ENCODE measurements around the gene SNAPC3.
"Not testable (repeated sequence)": the region's sequence is repeated elsewhere in the genome, so short reads cannot be mapped to it uniquely, and the experiment has no call there.

Gene SNAPC3

DNA sequence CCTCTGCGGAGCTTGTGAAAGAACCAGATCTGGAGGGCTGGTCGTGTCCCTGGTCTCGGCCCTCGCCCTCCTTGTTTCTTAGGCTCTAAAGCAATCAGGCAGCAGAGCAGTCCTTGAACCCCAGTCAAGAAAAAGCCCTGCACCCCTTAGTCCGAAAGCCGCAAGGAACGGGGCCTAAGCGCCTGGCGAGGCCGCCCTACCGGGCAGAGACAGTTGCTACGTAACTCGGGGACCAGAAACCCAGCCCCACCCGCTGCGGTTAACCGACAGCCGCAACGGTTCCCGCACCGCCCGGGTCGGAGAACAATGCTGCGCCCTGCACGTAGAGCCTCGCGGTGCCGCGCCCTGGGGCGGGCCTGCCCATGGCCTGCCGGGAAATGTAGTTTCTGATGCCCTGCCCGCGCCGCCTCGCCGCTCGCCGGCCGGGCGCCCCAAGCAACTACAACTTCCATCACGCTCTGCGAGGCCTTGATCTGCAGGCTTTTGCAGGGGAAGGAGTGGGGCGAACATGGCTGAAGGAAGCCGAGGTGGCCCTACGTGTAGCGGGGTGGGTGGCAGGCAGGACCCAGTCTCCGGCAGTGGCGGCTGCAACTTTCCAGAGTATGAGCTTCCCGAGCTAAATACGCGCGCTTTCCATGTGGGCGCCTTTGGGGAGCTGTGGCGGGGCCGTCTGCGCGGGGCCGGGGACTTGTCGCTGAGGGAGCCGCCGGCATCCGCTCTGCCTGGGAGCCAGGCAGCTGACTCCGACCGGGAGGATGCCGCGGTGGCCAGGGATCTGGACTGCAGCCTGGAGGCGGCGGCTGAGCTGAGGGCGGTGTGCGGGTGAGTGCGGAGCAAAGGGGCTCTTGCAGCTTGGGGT lies at the start of gene SNAPC3:
SNAPC3 (plus strand) TSS at position 505 of the 859 bp plus-strand sequence; CDS start at position 509, 4 bp downstream.
- H3K36me3 ChIP-seq (ENCODE audit: control insufficient read depth, insufficient read depth, low read length) = peaks cover 6% of the 10 kb centered on the region; the same call in 1 of the 2 replicates
- H3K9me3 ChIP-seq (ENCODE audit: control insufficient read depth, insufficient read depth, low read length) = no peaks in the 10 kb centered on the region; the same call in 1 of the 2 replicates
- no peaks in the 10 kb centered on the region; the same call in 1 of the 2 replicates for H3K4me1 ChIP-seq (ENCODE audit: control insufficient read depth, insufficient read depth, low read length)
- peak; percentile 88 for DNase-seq (ENCODE audit: low read depth, low spot score)
- no CpG with 5 or more reads among the region's 70 CpGs for WGBS (ENCODE audit: insufficient coverage, insufficient read length)
- peak within 1 kb of the TSS; percentile 92 for H3K4me3 ChIP-seq (ENCODE audit: low read length)
- no peaks in the 10 kb centered on the region for H3K27me3 ChIP-seq (ENCODE audit: control insufficient read depth, insufficient read depth, low read length)
- no peak within 1 kb of the TSS for H3K27ac ChIP-seq (ENCODE audit: low read length)

DNA sequence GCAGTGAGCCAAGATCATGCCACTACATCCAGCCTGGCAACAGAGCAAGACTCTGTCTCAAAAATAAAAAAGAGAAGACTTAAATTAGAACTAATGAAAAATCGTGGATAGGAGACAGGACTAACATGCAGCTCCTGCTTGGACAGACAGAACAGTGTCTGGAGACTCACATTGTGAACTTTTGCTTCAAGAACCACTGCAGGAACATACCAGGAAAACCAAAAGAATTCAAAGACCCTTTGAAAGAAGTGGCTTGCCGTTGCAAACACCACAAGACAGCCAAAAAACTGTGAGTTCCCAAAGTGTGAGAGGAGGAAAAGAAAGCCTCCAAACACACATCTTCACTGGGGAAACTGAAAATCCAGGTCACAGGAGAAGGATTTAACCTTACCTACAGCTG lies 48.8 kb upstream of the SNAPC3 start:
- Histone ChIP-seq H3K9me3 (ENCODE audit: control insufficient read depth, insufficient read depth, low read length) (no peaks in the 10 kb centered on the region), H3K4me3 (ENCODE audit: low read length) (no peak overlapping the region), H3K27me3 (ENCODE audit: control insufficient read depth, insufficient read depth, low read length) (no peaks in the 10 kb centered on the region), H3K36me3 (ENCODE audit: control insufficient read depth, insufficient read depth, low read length) (no peaks in the 10 kb centered on the region), H3K4me1 (ENCODE audit: control insufficient read depth, insufficient read depth, low read length) (no peaks in the 10 kb centered on the region), H3K27ac (ENCODE audit: low read length) (no peak overlapping the region)
- no peak for DNase-seq (ENCODE audit: low read depth, low spot score)
- WGBS (ENCODE audit: insufficient coverage, insufficient read length) = no CpG with 5 or more reads among the region's 2 CpGs

DNA sequence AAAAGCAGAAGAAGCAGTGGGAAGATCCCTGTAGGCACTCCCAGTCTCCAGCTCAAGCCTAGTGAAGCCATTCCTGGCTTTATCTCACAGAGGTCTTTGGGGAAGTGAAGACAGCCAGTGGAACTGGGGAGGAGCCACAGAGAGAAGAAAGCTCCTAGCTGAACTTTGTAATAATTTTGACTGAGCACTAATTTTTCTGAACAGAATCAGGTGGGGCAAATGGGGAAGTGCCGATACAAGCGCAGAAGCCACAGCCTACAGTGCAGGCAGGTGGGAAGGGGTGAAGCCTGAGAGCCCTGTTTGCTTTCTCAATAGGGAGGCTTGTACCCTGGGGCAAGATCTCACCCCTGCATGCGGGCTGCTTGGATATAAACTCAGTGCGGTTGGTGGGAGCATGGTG lies 48.4 kb upstream of the SNAPC3 start:
- no peak for DNase-seq (ENCODE audit: low read depth, low spot score)

DNA sequence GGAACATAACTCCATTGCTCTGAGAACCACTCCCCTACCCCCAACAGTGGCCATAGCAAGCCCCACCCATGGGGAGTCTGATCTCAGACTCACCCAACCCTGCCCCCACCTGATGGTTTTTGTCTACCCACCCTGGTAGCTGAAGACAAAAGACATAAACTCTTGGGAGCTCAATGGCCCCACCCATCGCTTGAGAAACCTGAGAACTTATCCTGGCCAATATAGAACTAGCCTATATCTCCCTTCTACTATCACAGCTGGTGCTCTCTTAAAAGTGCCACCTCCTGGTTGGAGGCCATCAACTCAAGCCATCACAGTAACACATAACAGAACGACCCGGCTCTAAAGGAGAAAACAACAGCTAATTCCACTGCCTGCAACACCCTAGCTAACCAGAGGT lies 47.9 kb upstream of the SNAPC3 start:
- no peak for DNase-seq (ENCODE audit: low read depth, low spot score)
- H3K9me3 ChIP-seq (ENCODE audit: control insufficient read depth, insufficient read depth, low read length) = no peaks in the 10 kb centered on the region
- WGBS (ENCODE audit: insufficient coverage, insufficient read length) = no CpG with 5 or more reads among the region's 3 CpGs
- H3K4me1 ChIP-seq (ENCODE audit: control insufficient read depth, insufficient read depth, low read length) = no peaks in the 10 kb centered on the region
- no peaks in the 10 kb centered on the region for H3K36me3 ChIP-seq (ENCODE audit: control insufficient read depth, insufficient read depth, low read length)
- H3K4me3 ChIP-seq (ENCODE audit: low read length) = no peak overlapping the region
- H3K27me3 ChIP-seq (ENCODE audit: control insufficient read depth, insufficient read depth, low read length) = no peaks in the 10 kb centered on the region
- H3K27ac ChIP-seq (ENCODE audit: low read length) = no peak overlapping the region

More for the DNA sequence above, 48.4 kb upstream of the SNAPC3 start:
- H3K4me1 ChIP-seq (ENCODE audit: control insufficient read depth, insufficient read depth, low read length) = no peaks in the 10 kb centered on the region
- WGBS (ENCODE audit: insufficient coverage, insufficient read length) = no CpG with 5 or more reads among the region's 4 CpGs
- H3K27me3 ChIP-seq (ENCODE audit: control insufficient read depth, insufficient read depth, low read length) = no peaks in the 10 kb centered on the region
- H3K4me3 ChIP-seq (ENCODE audit: low read length) = no peak overlapping the region
- H3K27ac ChIP-seq (ENCODE audit: low read length) = no peak overlapping the region
- H3K9me3 ChIP-seq (ENCODE audit: control insufficient read depth, insufficient read depth, low read length) = no peaks in the 10 kb centered on the region
- no peaks in the 10 kb centered on the region for H3K36me3 ChIP-seq (ENCODE audit: control insufficient read depth, insufficient read depth, low read length)

DNA sequence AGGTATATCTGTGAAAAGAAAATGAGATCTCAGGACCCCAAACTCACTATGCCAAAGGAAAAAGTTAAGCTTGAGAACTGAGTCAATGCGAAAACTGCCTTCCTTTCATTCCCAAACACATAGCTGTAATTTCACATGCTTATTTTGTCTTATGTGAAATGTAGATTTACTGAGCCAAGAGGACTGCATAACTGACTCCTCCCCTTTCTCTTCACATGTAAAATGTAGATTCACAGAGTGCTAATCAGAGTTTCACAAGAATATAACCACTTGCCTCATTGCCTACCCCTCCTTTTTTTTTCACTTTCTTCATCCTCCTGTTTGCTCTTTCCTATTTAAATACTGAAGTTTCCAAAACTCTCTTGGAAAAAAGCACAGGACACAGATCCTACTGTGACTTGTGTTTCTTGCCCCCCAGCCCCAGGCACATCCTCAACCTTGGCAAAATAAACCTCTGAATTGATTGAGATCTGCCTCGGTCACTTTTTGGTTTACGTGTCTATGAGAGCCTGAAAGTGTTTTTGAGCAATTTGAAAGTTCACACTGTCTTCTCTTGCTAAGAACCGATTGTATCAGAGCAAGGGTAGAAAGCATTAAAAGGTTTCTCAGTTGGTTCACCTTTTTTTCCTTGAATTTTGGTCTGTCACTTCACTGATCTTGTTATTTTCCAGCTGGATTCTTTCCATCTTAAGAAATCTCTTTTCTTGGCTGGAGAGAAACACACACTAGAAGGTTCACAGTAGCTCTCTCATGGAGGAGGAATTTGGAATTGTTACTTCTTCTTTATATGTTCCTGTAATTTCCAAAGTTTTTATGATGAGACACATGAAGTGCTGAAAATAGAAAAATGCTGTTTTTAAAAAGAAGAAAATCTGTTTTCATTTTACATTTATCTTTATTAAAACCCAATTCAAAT lies 44.8 kb upstream of the SNAPC3 start:
- H3K27ac ChIP-seq (ENCODE audit: low read length) = no peak overlapping the region
- no peaks in the 10 kb centered on the region for H3K27me3 ChIP-seq (ENCODE audit: control insufficient read depth, insufficient read depth, low read length)
- DNase-seq (ENCODE audit: low read depth, low spot score) = no peak
- H3K9me3 ChIP-seq (ENCODE audit: control insufficient read depth, insufficient read depth, low read length) = no peaks in the 10 kb centered on the region
- WGBS (ENCODE audit: insufficient coverage, insufficient read length) = no CpG with 5 or more reads among the region's 4 CpGs
- H3K4me1 ChIP-seq (ENCODE audit: control insufficient read depth, insufficient read depth, low read length) = no peaks in the 10 kb centered on the region
- H3K36me3 ChIP-seq (ENCODE audit: control insufficient read depth, insufficient read depth, low read length) = no peaks in the 10 kb centered on the region
- H3K4me3 ChIP-seq (ENCODE audit: low read length) = no peak overlapping the region

DNA sequence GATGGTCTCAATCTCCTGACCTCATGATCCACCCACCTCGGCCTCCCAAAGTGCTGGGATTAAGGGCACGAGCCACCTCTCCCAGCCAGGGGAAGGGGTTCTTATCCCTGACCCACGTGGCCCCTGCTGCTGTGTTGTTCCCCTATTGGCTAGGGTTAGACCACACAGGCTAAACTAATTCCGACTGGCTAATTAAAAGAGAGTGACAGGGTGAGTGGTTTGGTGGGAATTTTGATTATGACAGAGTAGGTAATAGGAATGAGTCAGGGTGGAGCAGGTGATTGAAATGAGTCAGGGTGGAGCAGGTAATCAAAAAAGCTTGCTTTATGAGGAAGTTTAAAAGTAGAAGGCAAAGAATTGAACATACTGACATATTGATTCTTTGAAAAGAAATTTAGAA lies 43.4 kb upstream of the SNAPC3 start:
- not testable (repeated sequence) for H3K9me3 ChIP-seq (ENCODE audit: control insufficient read depth, insufficient read depth, low read length); DNase-seq (ENCODE audit: low read depth, low spot score); H3K27me3 ChIP-seq (ENCODE audit: control insufficient read depth, insufficient read depth, low read length); H3K4me1 ChIP-seq (ENCODE audit: control insufficient read depth, insufficient read depth, low read length); H3K36me3 ChIP-seq (ENCODE audit: control insufficient read depth, insufficient read depth, low read length); H3K27ac ChIP-seq (ENCODE audit: low read length); H3K4me3 ChIP-seq (ENCODE audit: low read length)
- no CpG with 5 or more reads among the region's 4 CpGs for WGBS (ENCODE audit: insufficient coverage, insufficient read length)

DNA sequence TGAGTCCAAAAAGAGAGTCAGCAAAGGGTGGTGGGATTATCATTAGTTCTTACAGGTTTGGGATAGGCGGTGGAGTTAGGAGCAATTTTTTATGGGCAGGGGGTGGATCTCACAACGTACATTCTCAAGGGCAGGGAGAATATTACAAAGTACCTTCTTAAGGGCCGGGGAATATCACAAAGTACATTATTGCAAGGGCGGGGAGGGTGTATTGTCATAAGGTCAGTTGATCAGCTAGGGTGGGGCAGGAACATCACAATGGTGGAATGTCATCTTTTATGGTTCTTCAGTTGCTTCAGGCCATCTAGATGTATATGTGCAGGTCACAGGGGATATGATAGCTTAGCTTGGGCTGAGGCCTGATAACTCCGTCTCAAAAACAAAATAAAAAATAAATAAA lies 42.8 kb upstream of the SNAPC3 start:
- H3K27me3 ChIP-seq (ENCODE audit: control insufficient read depth, insufficient read depth, low read length); H3K4me1 ChIP-seq (ENCODE audit: control insufficient read depth, insufficient read depth, low read length); DNase-seq (ENCODE audit: low read depth, low spot score); H3K27ac ChIP-seq (ENCODE audit: low read length); H3K4me3 ChIP-seq (ENCODE audit: low read length); H3K36me3 ChIP-seq (ENCODE audit: control insufficient read depth, insufficient read depth, low read length); H3K9me3 ChIP-seq (ENCODE audit: control insufficient read depth, insufficient read depth, low read length): not testable (repeated sequence)
- no CpG with 5 or more reads among the region's 5 CpGs for WGBS (ENCODE audit: insufficient coverage, insufficient read length)

DNA sequence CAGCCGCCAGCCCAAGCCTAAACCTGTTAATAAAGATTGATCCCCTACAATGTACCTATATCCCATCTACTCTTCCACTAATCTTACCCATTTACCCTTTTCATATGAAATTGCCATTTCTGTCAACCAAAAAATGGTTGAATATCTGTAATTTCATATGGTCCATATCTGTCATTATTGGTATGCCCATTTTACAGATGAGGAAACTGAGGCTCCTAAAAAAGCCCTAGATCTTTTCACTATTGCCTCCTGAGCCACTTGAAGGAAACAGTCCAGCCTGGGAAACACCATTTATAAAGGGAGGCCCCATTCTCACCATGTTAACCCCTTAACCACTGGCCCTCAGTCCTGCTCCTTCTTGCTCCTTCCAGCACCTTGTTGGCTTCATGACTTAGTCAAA lies 41.2 kb upstream of the SNAPC3 start:
- no CpG with 5 or more reads among the region's 1 CpG for WGBS (ENCODE audit: insufficient coverage, insufficient read length)
- no peaks in the 10 kb centered on the region for H3K9me3 ChIP-seq (ENCODE audit: control insufficient read depth, insufficient read depth, low read length)
- no peaks in the 10 kb centered on the region for H3K27me3 ChIP-seq (ENCODE audit: control insufficient read depth, insufficient read depth, low read length)
- H3K36me3 ChIP-seq (ENCODE audit: control insufficient read depth, insufficient read depth, low read length) = no peaks in the 10 kb centered on the region
- no peak overlapping the region for H3K27ac ChIP-seq (ENCODE audit: low read length)
- H3K4me1 ChIP-seq (ENCODE audit: control insufficient read depth, insufficient read depth, low read length) = no peaks in the 10 kb centered on the region
- no peak overlapping the region for H3K4me3 ChIP-seq (ENCODE audit: low read length)
- no peak for DNase-seq (ENCODE audit: low read depth, low spot score)

DNA sequence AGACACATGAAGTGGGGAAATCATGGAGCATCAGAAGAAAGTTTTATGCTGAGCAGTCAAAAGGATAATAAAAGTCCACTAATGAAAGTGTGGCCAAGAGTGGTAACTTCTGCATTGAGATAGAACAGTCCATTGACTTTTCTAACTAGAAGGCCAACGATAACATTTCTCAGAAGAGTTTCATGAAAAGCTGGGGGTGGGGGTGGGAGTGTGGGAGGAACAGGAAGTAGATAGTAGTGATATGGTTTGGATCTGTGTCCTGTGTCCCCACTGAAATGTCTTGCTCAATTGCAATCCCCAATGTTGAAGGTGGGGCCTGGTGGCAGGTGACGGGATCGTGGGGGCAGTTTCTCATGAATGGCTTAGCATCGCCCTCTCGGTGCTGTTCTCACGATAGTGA lies 36.2 kb upstream of the SNAPC3 start:
- DNase-seq (ENCODE audit: low read depth, low spot score) = no peak
- no peaks in the 10 kb centered on the region for H3K27me3 ChIP-seq (ENCODE audit: control insufficient read depth, insufficient read depth, low read length)
- H3K36me3 ChIP-seq (ENCODE audit: control insufficient read depth, insufficient read depth, low read length) = no peaks in the 10 kb centered on the region
- no peaks in the 10 kb centered on the region for H3K9me3 ChIP-seq (ENCODE audit: control insufficient read depth, insufficient read depth, low read length)
- no peaks in the 10 kb centered on the region for H3K4me1 ChIP-seq (ENCODE audit: control insufficient read depth, insufficient read depth, low read length)
- no CpG with 5 or more reads among the region's 6 CpGs for WGBS (ENCODE audit: insufficient coverage, insufficient read length)
- no peak overlapping the region for H3K4me3 ChIP-seq (ENCODE audit: low read length)
- H3K27ac ChIP-seq (ENCODE audit: low read length) = no peak overlapping the region

DNA sequence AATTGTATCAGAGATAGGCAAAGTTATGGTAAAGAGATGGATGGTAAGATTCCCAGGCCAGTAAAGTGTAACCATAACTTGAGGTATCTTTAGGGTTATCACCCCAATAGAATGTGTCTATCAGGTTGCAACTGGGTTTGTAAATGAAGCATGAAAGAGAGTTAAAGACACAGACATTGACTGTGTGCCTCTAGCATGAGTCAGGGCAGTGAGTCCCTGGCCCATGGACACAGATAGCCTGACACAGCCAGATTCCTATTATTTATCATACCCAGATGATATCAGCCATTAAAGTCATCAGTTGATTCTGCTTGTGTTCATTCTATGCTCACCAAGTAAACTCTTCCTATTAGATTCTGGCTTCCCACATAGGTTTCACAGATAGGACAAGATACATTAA lies 33.5 kb upstream of the SNAPC3 start:
- H3K4me1 ChIP-seq (ENCODE audit: control insufficient read depth, insufficient read depth, low read length) = no peaks in the 10 kb centered on the region
- no peak overlapping the region for H3K27ac ChIP-seq (ENCODE audit: low read length)
- no peak overlapping the region for H3K4me3 ChIP-seq (ENCODE audit: low read length)
- no peaks in the 10 kb centered on the region for H3K27me3 ChIP-seq (ENCODE audit: control insufficient read depth, insufficient read depth, low read length)
- no peaks in the 10 kb centered on the region for H3K36me3 ChIP-seq (ENCODE audit: control insufficient read depth, insufficient read depth, low read length)
- no peaks in the 10 kb centered on the region for H3K9me3 ChIP-seq (ENCODE audit: control insufficient read depth, insufficient read depth, low read length)
- no peak for DNase-seq (ENCODE audit: low read depth, low spot score)

Measured in iPS DF 6.9 (cell line).